OCI-LY7 (cell line): ENCODE measurements around the gene HSP90B1. TPM values are rescaled to one million over a fixed set of nuclear protein-coding genes. Genes with fewer than 3 reads are reported as not detected.

Source experiments
- BruUV-seq: library from RNA; stranded (reverse); fragments of 400-500 nt; replicated peaks from 2 replicates; lab custom pipeline; 2021; lab: Mats Ljungman, UMichigan
- CTCF ChIA-PET: fragments of 300-600 bp; sonication (Branson Sonifier 250); formaldehyde crosslinking; loops from one replicate; lab custom pipeline; 2022; ENCODE audit warnings: antibody characterized with exemption; ENCODE audit not compliant: unreplicated experiment; lab: Charles Lee
- POLR2A ChIA-PET: fragments of 300-600 bp; sonication (Branson Sonifier 250); formaldehyde crosslinking; loops from one replicate; lab custom pipeline; 2022; ENCODE audit warnings: antibody characterized with exemption; lab: Charles Lee
- DNase-seq: peaks from one replicate; pipeline ENCODE4 v3.0.0-alpha.2; 2015; ENCODE audit warnings: low spot score
- H2AFZ ChIP-seq: fragments of 200-600 bp; sonication (generic), shearing (Covaris generic); 2 replicates; pipeline ENCODE4 v1.6.1; 2014; ENCODE audit warnings: mild to moderate bottlenecking, antibody characterized with exemption, low read length, moderate library complexity
- H3K27ac ChIP-seq: fragments of 200-600 bp; sonication (generic); 2 replicates; pipeline ENCODE4 v1.5.1; 2014; ENCODE audit warnings: mixed run types, low read depth, mild to moderate bottlenecking, moderate library complexity, low read length, inconsistent platforms; ENCODE audit not compliant: poor library complexity, severe bottlenecking
- H3K36me3 ChIP-seq: fragments of 200-600 bp; sonication (generic); 2 replicates; pipeline ENCODE4 v1.6.1; 2014; ENCODE audit warnings: mild to moderate bottlenecking, antibody characterized with exemption, low read length, moderate library complexity, mixed read lengths; ENCODE audit not compliant: insufficient read depth
- H3K4me1 ChIP-seq: fragments of 200-600 bp; sonication (generic); 2 replicates; pipeline ENCODE4 v1.5.1; 2014; ENCODE audit warnings: mild to moderate bottlenecking, low read length; ENCODE audit not compliant: insufficient read depth, poor library complexity, severe bottlenecking
- H3K4me2 ChIP-seq: fragments of 200-600 bp; sonication (generic); 2 replicates; pipeline ENCODE4 v1.6.1; 2014; ENCODE audit warnings: mild to moderate bottlenecking, low read length
- H3K4me3 ChIP-seq: fragments of 200-600 bp; sonication (generic); 2 replicates; pipeline ENCODE4 v1.5.1; 2014; ENCODE audit warnings: mild to moderate bottlenecking, low read depth, low read length; ENCODE audit not compliant: poor library complexity, severe bottlenecking
- H3K79me2 ChIP-seq: fragments of 200-600 bp; sonication (generic); 2 replicates; pipeline ENCODE4 v1.6.1; 2016; ENCODE audit warnings: low read depth, mild to moderate bottlenecking, low read length, moderate library complexity, mixed read lengths; ENCODE audit not compliant: insufficient read depth
- H3K9me2 ChIP-seq: fragments of 200-600 bp; sonication (generic); 2 replicates; pipeline ENCODE4 v1.6.1; 2016; ENCODE audit warnings: mild to moderate bottlenecking, low read length, mixed read lengths; ENCODE audit not compliant: insufficient read depth
- H3K9me3 ChIP-seq: fragments of 200-600 bp; sonication (generic); 2 replicates; pipeline ENCODE4 v1.6.1; 2014; ENCODE audit warnings: mild to moderate bottlenecking, mixed run types, low read length, mixed read lengths
- H4K20me1 ChIP-seq: fragments of 200-600 bp; sonication (generic); 2 replicates; pipeline ENCODE4 v1.6.1; 2014; ENCODE audit warnings: mild to moderate bottlenecking, antibody characterized with exemption, low read length, moderate library complexity, mixed read lengths; ENCODE audit not compliant: insufficient read depth
- CTCF ChIP-seq: fragments of 200-600 bp; sonication (generic); conservative IDR thresholded peaks from 2 replicates; pipeline ENCODE4 v1.5.1; 2014; ENCODE audit warnings: mild to moderate bottlenecking, antibody characterized with exemption, low read length, moderate library complexity, mixed read lengths
- EZH2phosphoT487 ChIP-seq: fragments of 200-600 bp; sonication (generic); IDR thresholded peaks from 2 replicates; pipeline ENCODE4 v1.6.1; 2018; ENCODE audit warnings: low read depth, borderline replicate concordance, mild to moderate bottlenecking, mixed run types, antibody characterized with exemption, low read length, moderate library complexity, mixed read lengths
- intact Hi-C: fragments of 100-400 bp; cut with micrococcal nuclease; formaldehyde crosslinking; loops from one replicate; pipeline ENCODE4 v1.10.0; 2022; ENCODE audit not compliant: unreplicated experiment
- total RNA-seq, 2 experiments: library from RNA; depleted of rRNA in 1 of 2; stranded (reverse); fragments of >200 nt in 1 of 2; shearing (Covaris generic) in 1 of 2; gene quantifications; 2 replicates each; pipeline ENCODE4 v1.2.3, GENCODE V29; 2014 to 2022

Gene HSP90B1
- total RNA-seq, 2 experiments from 2014 or later, result 235 to 304 TPM

- peak within 1 kb of the TSS; percentile 69 for H3K27ac ChIP-seq
- ChIA-PET POLR2A (interaction anchor here (0.6 to 5.3 kb wide), 15 partner anchors 8 to 322 kb away, joined by 3 to 52 read pairs (median 6); partner anchors contain the start of genes HSP90B1 and NFYB), CTCF (interaction anchor here (0.6 to 1.6 kb wide), 2 partner anchors 9 to 12 kb away, joined by 3 to 5 read pairs; a partner anchor contains a TSS)
- TF ChIP-seq EZH2phosphoT487 (no peak), CTCF (peak; percentile 28; the same call in 1 of the 2 replicates)
- H3K4me3 ChIP-seq, result peak within 1 kb of the TSS; percentile 87
- peaks cover 35% of the 10 kb centered on the region for H3K36me3 ChIP-seq
- H4K20me1 ChIP-seq, result peaks cover 11% of the 10 kb centered on the region; the same call in 1 of the 2 replicates
- H3K79me2 ChIP-seq, result peaks cover 73% of the 10 kb centered on the region
- peak; percentile 98 for DNase-seq
- no TSS peak for BruUV-seq
- H3K9me3 ChIP-seq, result no peaks in the 10 kb centered on the region
- H3K4me2 ChIP-seq, result peak within 1 kb of the TSS; percentile 95
- peaks cover 40% of the 10 kb centered on the region for H3K4me1 ChIP-seq
- intact Hi-C loops, result loop anchor here (1.0 to 2.0 kb wide), 3 partner anchors 9 to 321 kb away; partner anchors contain the start of gene HSP90B1
- peak within 1 kb of the TSS; percentile 72 for H2AFZ ChIP-seq
- H3K9me2 ChIP-seq, result no peaks in the 10 kb centered on the region
Measured at GRCh38 chr12:103965590-103966504, 35.6 kb downstream of the HSP90B1 start, which contains the start of gene TDG. TDG (plus strand) TSS chr12:103965872; CDS start chr12:103966038, 166 bp downstream.

GRCh38 chr12:103966736-103967135, 36.5 kb downstream of the HSP90B1 start:
- no peak for DNase-seq
- H3K4me3 ChIP-seq, result peak overlapping the region; percentile 87
- peak overlapping the region; percentile 69 for H3K27ac ChIP-seq
- TF ChIP-seq CTCF, result no peak
- CTCF ChIA-PET, result no interaction called here
- H3K79me2 ChIP-seq, result peaks cover 82% of the 10 kb centered on the region
- no peaks in the 10 kb centered on the region for H3K9me2 ChIP-seq
- intact Hi-C loops, result loop anchor here (2.0 kb wide), 1 partner anchor 320 kb away; no protein-coding TSS in a partner anchor
- H3K36me3 ChIP-seq, result peaks cover 39% of the 10 kb centered on the region
- peaks cover 40% of the 10 kb centered on the region for H3K4me1 ChIP-seq
- BruUV-seq, result TSS peak; percentile 69
- no peaks in the 10 kb centered on the region for H3K9me3 ChIP-seq
- H3K4me2 ChIP-seq, result peak overlapping the region; percentile 83
- H2AFZ ChIP-seq, result no peak overlapping the region; the same call in 1 of the 2 replicates
- peaks cover 16% of the 10 kb centered on the region for H4K20me1 ChIP-seq
- POLR2A ChIA-PET, result interaction anchor here (1.1 to 5.3 kb wide), 7 partner anchors 10 to 142 kb away, joined by 3 to 52 read pairs (median 6); partner anchors contain the start of gene HSP90B1
